GM18526 (cell line): ENCODE data around the gene TUNAR.

Source experiments
- POLR2A ChIP-seq: IDR thresholded peaks from 3 replicates; pipeline ENCODE4 v1.6.1; 2011; ENCODE audit not compliant: insufficient read length; ENCODE audit errors: extremely low read depth

TUNAR gene

GRCh38 chr14:95876761-95877538 is at the start of gene TUNAR:
Gene TUNAR, plus strand, starts transcription at chr14:95876832.
- TF ChIP-seq POLR2A, result no peak

GRCh38 chr14:95828649-95829265 is 47.9 kb upstream of the TUNAR start:
- no peak for TF ChIP-seq POLR2A

- TF ChIP-seq POLR2A, result no peak
Measured at GRCh38 chr14:95829321-95829720, 47.3 kb upstream of the TUNAR start.

GRCh38 chr14:95830386-95830785 is 46.2 kb upstream of the TUNAR start:
- TF ChIP-seq POLR2A, result no peak

- TF ChIP-seq POLR2A, result no peak
Measured at GRCh38 chr14:95831041-95831440, 45.6 kb upstream of the TUNAR start.

- TF ChIP-seq POLR2A, result no peak
Measured at GRCh38 chr14:95831468-95831867, 45.2 kb upstream of the TUNAR start.

- no peak for TF ChIP-seq POLR2A
Measured at GRCh38 chr14:95832012-95832411, 44.6 kb upstream of the TUNAR start.

GRCh38 chr14:95833429-95833828 is 43.2 kb upstream of the TUNAR start:
- TF ChIP-seq POLR2A, result no peak

- no peak for TF ChIP-seq POLR2A
Measured at GRCh38 chr14:95834496-95834895, 42.1 kb upstream of the TUNAR start.

- no peak for TF ChIP-seq POLR2A
Measured at GRCh38 chr14:95835121-95835730, 41.4 kb upstream of the TUNAR start.

- TF ChIP-seq POLR2A, result no peak
Measured at GRCh38 chr14:95838862-95839261, 37.8 kb upstream of the TUNAR start.

- no peak for TF ChIP-seq POLR2A
Measured at GRCh38 chr14:95840094-95840700, 36.4 kb upstream of the TUNAR start.

GRCh38 chr14:95841668-95842067 is 35.0 kb upstream of the TUNAR start:
- TF ChIP-seq POLR2A, result no peak

- no peak for TF ChIP-seq POLR2A
Measured at GRCh38 chr14:95849761-95850160, 26.9 kb upstream of the TUNAR start.

- no peak for TF ChIP-seq POLR2A
Measured at GRCh38 chr14:95850429-95850828, 26.2 kb upstream of the TUNAR start.

- no peak for TF ChIP-seq POLR2A
Measured at GRCh38 chr14:95855606-95856005, 21.0 kb upstream of the TUNAR start.
